ENCODE data around the gene NDUFB3.
"Not testable (repeated sequence)": the region's sequence is repeated elsewhere in the genome, so short reads cannot be mapped to it uniquely, and the experiment has no call there.

- TF ChIP-seq MAX (IDR thresholded peaks at IDR 0.05); MAZ (IDR thresholded peaks at IDR 0.05; ENCODE audit: borderline replicate concordance, low read depth, low read length); CTCF (IDR thresholded peaks at IDR 0.05); POLR2A (IDR thresholded peaks at IDR 0.05; ENCODE audit: low read length): not testable (repeated sequence)
Measured at GRCh38 chr2:201043050-201043449, 28.8 kb upstream of the NDUFB3 start.
